PC-3 (cell line): ENCODE results near the gene COL1A1. TPM values are rescaled to one million over a fixed set of nuclear protein-coding genes. Genes with fewer than 3 reads are reported as not detected.

Experiments
- ATAC-seq: fragments of 200-7000 bp; cut with Tn5 transposase; 2 replicates; pipeline ENCODE4 v1.9.1; 2020; ENCODE audit warnings: mild to moderate bottlenecking, moderate library complexity
- BruUV-seq: library from RNA; stranded (reverse); fragments of 400-500 nt; replicated peaks from 2 replicates; lab custom pipeline; 2021; lab: Mats Ljungman, UMichigan
- CTCF ChIA-PET: fragments of 300-600 bp; sonication (Branson Sonifier 250); formaldehyde crosslinking; loops from one replicate; lab custom pipeline; 2022; ENCODE audit warnings: antibody characterized with exemption; lab: Charles Lee
- POLR2A ChIA-PET: fragments of 300-600 bp; sonication (Branson Sonifier 250); formaldehyde crosslinking; loops from one replicate; lab custom pipeline; 2022; ENCODE audit warnings: antibody characterized with exemption; ENCODE audit not compliant: unreplicated experiment; lab: Charles Lee
- DNase-seq: peaks from one replicate; pipeline ENCODE4 v3.0.0-alpha.2; 2015
- H2AFZ ChIP-seq: fragments of 300-600 bp; sonication (generic); 2 replicates; pipeline ENCODE4 v1.6.0; 2016; ENCODE audit warnings: antibody characterized with exemption, low read length
- H3F3A ChIP-seq: fragments of 300-600 bp; sonication (generic); one replicate; pipeline ENCODE4 v1.6.0; 2017; ENCODE audit warnings: antibody characterized with exemption, low read length, control low read depth, mild to moderate bottlenecking; ENCODE audit not compliant: unreplicated experiment
- H3K27ac ChIP-seq: fragments of 300-600 bp; sonication (generic); 2 replicates; pipeline ENCODE4 v1.5.1; 2016; ENCODE audit warnings: mild to moderate bottlenecking, low read length
- H3K27me3 ChIP-seq: fragments of 300-600 bp; sonication (generic); 2 replicates; pipeline ENCODE4 v1.6.1; 2016; ENCODE audit warnings: low read length, mixed read lengths
- H3K36me3 ChIP-seq: fragments of 300-600 bp; sonication (generic); 2 replicates; pipeline ENCODE4 v1.6.1; 2016; ENCODE audit warnings: low read depth, mixed run types, low read length, mixed read lengths
- H3K4me1 ChIP-seq: fragments of 300-600 bp; sonication (generic); 2 replicates; pipeline ENCODE4 v1.5.1; 2016; ENCODE audit warnings: low read length; ENCODE audit not compliant: insufficient read depth
- H3K4me2 ChIP-seq: fragments of 300-600 bp; sonication (generic); 2 replicates; pipeline ENCODE4 v1.6.0; 2016; ENCODE audit warnings: low read length
- H3K4me3 ChIP-seq: fragments of 300-600 bp; sonication (generic); 2 replicates; pipeline ENCODE4 v1.5.1; 2016; ENCODE audit warnings: mild to moderate bottlenecking, low read length, mixed read lengths
- H3K79me2 ChIP-seq: fragments of 300-600 bp; sonication (generic); 2 replicates; pipeline ENCODE4 v1.6.1; 2017; ENCODE audit warnings: low read length, mixed read lengths
- H3K9ac ChIP-seq: fragments of 300-600 bp; sonication (generic); 2 replicates; pipeline ENCODE4 v1.6.0; 2016; ENCODE audit warnings: mild to moderate bottlenecking, low read length
- H3K9me2 ChIP-seq: fragments of 300-600 bp; sonication (generic); replicated peaks from 2 replicates; pipeline ENCODE4 v1.6.1; 2016; ENCODE audit warnings: mixed run types, low read length, mixed read lengths
- H3K9me3 ChIP-seq: fragments of 300-600 bp; sonication (generic); 2 replicates; pipeline ENCODE4 v1.6.1; 2016; ENCODE audit warnings: low read length, mixed read lengths
- H4K20me1 ChIP-seq: fragments of 300-600 bp; sonication (generic); 2 replicates; pipeline ENCODE4 v1.6.1; 2016; ENCODE audit warnings: low read length, mixed read lengths
- EZH2 ChIP-seq: fragments of 300-600 bp; sonication (generic); IDR thresholded peaks from one replicate; pipeline ENCODE4 v1.6.1; 2017; ENCODE audit warnings: antibody characterized with exemption, mild to moderate bottlenecking, low read length; ENCODE audit not compliant: unreplicated experiment
- EZH2phosphoT487 ChIP-seq: fragments of 300-600 bp; sonication (generic); IDR thresholded peaks from 2 replicates; pipeline ENCODE4 v1.6.1; 2018; ENCODE audit warnings: mild to moderate bottlenecking, antibody characterized with exemption, low read length, borderline replicate concordance
- intact Hi-C: fragments of 100-400 bp; cut with micrococcal nuclease; formaldehyde crosslinking; loops from 2 replicates; pipeline ENCODE4 v1.9.0; 2023
- total RNA-seq: library from RNA; depleted of rRNA; stranded (reverse); fragments of >200 nt; gene quantifications from 2 replicates; pipeline ENCODE4 v1.2.3, GENCODE V29; 2014
- TF ChIP-seq, protein P1 (sequence below): fragments of 300-600 bp; sonication (generic); conservative IDR thresholded peaks from 2 replicates; pipeline ENCODE4 v1.5.1; 2017; ENCODE audit warnings: antibody characterized with exemption, low read depth, mild to moderate bottlenecking, low read length

The COL1A1 gene
- total RNA-seq, 1 experiment from 2014 or later, result 30.6 TPM

GRCh38 chr17:50190603-50191358 is 10.7 kb downstream of the COL1A1 start:
- intact Hi-C loops, result no loop called here
- no peaks in the 10 kb centered on the region for H3K9me3 ChIP-seq
- H3K4me1 ChIP-seq, result no peaks in the 10 kb centered on the region
- no peak overlapping the region for H2AFZ ChIP-seq
- ChIA-PET CTCF (interaction anchor here (0.8 kb wide), 1 partner anchor 10 kb away, joined by 4 read pairs; no protein-coding TSS in a partner anchor), POLR2A (no interaction called here)
- no peak overlapping the region for H3K27ac ChIP-seq
- no peak overlapping the region for H3K4me3 ChIP-seq
- BruUV-seq, result no TSS peak
- no peak overlapping the region for H3K9ac ChIP-seq
- H4K20me1 ChIP-seq, result no peaks in the 10 kb centered on the region
- no peak for DNase-seq
- no peak for ATAC-seq
- H3K27me3 ChIP-seq, result no peaks in the 10 kb centered on the region
- H3K9me2 ChIP-seq, result no peaks in the 10 kb centered on the region
- TF ChIP-seq EZH2phosphoT487 (no peak), EZH2 (no peak)
- TF ChIP-seq, protein P1, sequence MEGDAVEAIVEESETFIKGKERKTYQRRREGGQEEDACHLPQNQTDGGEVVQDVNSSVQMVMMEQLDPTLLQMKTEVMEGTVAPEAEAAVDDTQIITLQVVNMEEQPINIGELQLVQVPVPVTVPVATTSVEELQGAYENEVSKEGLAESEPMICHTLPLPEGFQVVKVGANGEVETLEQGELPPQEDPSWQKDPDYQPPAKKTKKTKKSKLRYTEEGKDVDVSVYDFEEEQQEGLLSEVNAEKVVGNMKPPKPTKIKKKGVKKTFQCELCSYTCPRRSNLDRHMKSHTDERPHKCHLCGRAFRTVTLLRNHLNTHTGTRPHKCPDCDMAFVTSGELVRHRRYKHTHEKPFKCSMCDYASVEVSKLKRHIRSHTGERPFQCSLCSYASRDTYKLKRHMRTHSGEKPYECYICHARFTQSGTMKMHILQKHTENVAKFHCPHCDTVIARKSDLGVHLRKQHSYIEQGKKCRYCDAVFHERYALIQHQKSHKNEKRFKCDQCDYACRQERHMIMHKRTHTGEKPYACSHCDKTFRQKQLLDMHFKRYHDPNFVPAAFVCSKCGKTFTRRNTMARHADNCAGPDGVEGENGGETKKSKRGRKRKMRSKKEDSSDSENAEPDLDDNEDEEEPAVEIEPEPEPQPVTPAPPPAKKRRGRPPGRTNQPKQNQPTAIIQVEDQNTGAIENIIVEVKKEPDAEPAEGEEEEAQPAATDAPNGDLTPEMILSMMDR, result no peak
- H3K79me2 ChIP-seq, result no peaks in the 10 kb centered on the region
- peaks cover 15% of the 10 kb centered on the region; the same call in 1 of the 2 replicates for H3K36me3 ChIP-seq
- H3K4me2 ChIP-seq, result no peak overlapping the region
- no peaks in the 10 kb centered on the region for H3F3A ChIP-seq

DNA sequence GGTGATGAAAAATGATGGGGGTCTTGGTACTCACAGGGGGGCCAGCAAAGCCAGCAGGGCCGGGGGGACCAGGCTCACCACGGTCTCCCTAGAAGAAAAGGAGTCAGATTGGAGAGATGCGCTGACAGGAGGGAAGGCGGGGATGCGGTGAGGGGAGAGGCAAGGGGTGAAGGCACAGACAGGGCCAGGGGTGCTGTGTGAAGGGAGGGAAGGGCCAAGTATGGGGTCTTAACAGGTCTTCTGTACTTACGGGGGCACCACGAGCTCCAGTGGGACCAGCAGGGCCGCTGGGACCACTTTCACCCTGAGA is 11.2 kb downstream of the COL1A1 start:
- Histone ChIP-seq H3K27me3 (no peaks in the 10 kb centered on the region), H3K9me2 (no peaks in the 10 kb centered on the region), H3K4me3 (no peak overlapping the region), H3K36me3 (peaks cover 15% of the 10 kb centered on the region; the same call in 1 of the 2 replicates), H3K9ac (no peak overlapping the region), H3K4me1 (no peaks in the 10 kb centered on the region), H3K27ac (no peak overlapping the region), H3K9me3 (no peaks in the 10 kb centered on the region), H3K79me2 (no peaks in the 10 kb centered on the region), H3K4me2 (no peak overlapping the region), H3F3A (no peaks in the 10 kb centered on the region), H2AFZ (no peak overlapping the region), H4K20me1 (no peaks in the 10 kb centered on the region)
- ChIA-PET POLR2A (no interaction called here), CTCF (interaction anchor here (0.8 kb wide), 1 partner anchor 10 kb away, joined by 4 read pairs; no protein-coding TSS in a partner anchor)
- TF ChIP-seq, protein P1, result no peak
- no peak for TF ChIP-seq EZH2phosphoT487
- TF ChIP-seq EZH2, result no peak
- no peak for ATAC-seq
- intact Hi-C loops, result no loop called here
- no TSS peak for BruUV-seq
- DNase-seq, result no peak

- POLR2A ChIA-PET, result no interaction called here
- no peaks in the 10 kb centered on the region for H3K9me3 ChIP-seq
- H3K27me3 ChIP-seq, result no peaks in the 10 kb centered on the region
- intact Hi-C loops, result no loop called here
- ATAC-seq, result no peak
- TF ChIP-seq EZH2, result no peak
- TF ChIP-seq, protein P1, result no peak
- no peak for TF ChIP-seq EZH2phosphoT487
- H4K20me1 ChIP-seq, result no peaks in the 10 kb centered on the region
- no TSS peak for BruUV-seq
- no peak overlapping the region for H3K9ac ChIP-seq
- no peaks in the 10 kb centered on the region for H3K4me1 ChIP-seq
- H3K79me2 ChIP-seq, result no peaks in the 10 kb centered on the region
- H3K4me2 ChIP-seq, result no peak overlapping the region
- CTCF ChIA-PET, result interaction anchor here (0.8 kb wide), 1 partner anchor 11 kb away, joined by 4 read pairs; no protein-coding TSS in a partner anchor
- no peaks in the 10 kb centered on the region for H3K9me2 ChIP-seq
- no peak for DNase-seq
- H3K27ac ChIP-seq, result no peak overlapping the region
- H3F3A ChIP-seq, result no peaks in the 10 kb centered on the region
- peaks cover 15% of the 10 kb centered on the region; the same call in 1 of the 2 replicates for H3K36me3 ChIP-seq
- no peak overlapping the region for H3K4me3 ChIP-seq
- no peak overlapping the region for H2AFZ ChIP-seq
Observed at GRCh38 chr17:50189550-50190292, 11.7 kb downstream of the COL1A1 start.
